ENCODE results near the gene GATA5.

The GATA5 gene

GRCh38 chr20:62473717-62474603 lies 1.8 kb downstream of the GATA5 start:
- no peak for DNase-seq (ENCODE audit: low read depth in 2 of 2)

GRCh38 chr20:62472941-62473585 lies 2.7 kb downstream of the GATA5 start:
- no peak for DNase-seq (ENCODE audit: low read depth in 2 of 2)

GRCh38 chr20:62472138-62472940 lies 3.5 kb downstream of the GATA5 start:
- DNase-seq (ENCODE audit: low read depth in 2 of 2) = no peak

GRCh38 chr20:62470459-62470858 lies 5.3 kb downstream of the GATA5 start:
- no peak for DNase-seq (ENCODE audit: low read depth in 2 of 2)

- no peak for DNase-seq (ENCODE audit: low read depth in 2 of 2)
These were observed 5.8 kb downstream of the GATA5 start for GRCh38 chr20:62470001-62470400.

GRCh38 chr20:62469352-62469751 lies 6.4 kb downstream of the GATA5 start:
- DNase-seq (ENCODE audit: low read depth in 2 of 2) = no peak

- DNase-seq (ENCODE audit: low read depth in 2 of 2) = no peak
These were observed 8.8 kb downstream of the GATA5 start for GRCh38 chr20:62466806-62467537.

- DNase-seq (ENCODE audit: low read depth in 2 of 2) = no peak
These were observed 9.6 kb downstream of the GATA5 start for GRCh38 chr20:62466072-62466760.

GRCh38 chr20:62464990-62465389 lies 10.8 kb downstream of the GATA5 start:
- no peak for DNase-seq (ENCODE audit: low read depth in 2 of 2)

- DNase-seq (ENCODE audit: low read depth in 2 of 2) = no peak
These were observed 11.4 kb downstream of the GATA5 start for GRCh38 chr20:62464425-62464770.

- no peak for DNase-seq (ENCODE audit: low read depth in 2 of 2)
These were observed 12.0 kb downstream of the GATA5 start for GRCh38 chr20:62463651-62464424.

- no peak for DNase-seq (ENCODE audit: low read depth in 2 of 2)
These were observed 12.7 kb downstream of the GATA5 start for GRCh38 chr20:62462976-62463592.

- DNase-seq (ENCODE audit: low read depth in 2 of 2) = no peak
These were observed 14.0 kb downstream of the GATA5 start for GRCh38 chr20:62461834-62462233.

- DNase-seq (ENCODE audit: low read depth in 2 of 2) = no peak
These were observed 14.6 kb downstream of the GATA5 start for GRCh38 chr20:62461157-62461556.

- DNase-seq (ENCODE audit: low read depth in 2 of 2) = no peak
These were observed 15.1 kb downstream of the GATA5 start for GRCh38 chr20:62460678-62461077.

GRCh38 chr20:62459488-62459887 lies 16.3 kb downstream of the GATA5 start:
- DNase-seq (ENCODE audit: low read depth in 2 of 2) = no peak

GRCh38 chr20:62458275-62459251 lies 17.2 kb downstream of the GATA5 start:
- no peak for DNase-seq (ENCODE audit: low read depth in 2 of 2)

- DNase-seq (ENCODE audit: low read depth in 2 of 2) = no peak
These were observed 18.0 kb downstream of the GATA5 start for GRCh38 chr20:62457831-62458230.

- DNase-seq (ENCODE audit: low read depth in 2 of 2) = no peak
These were observed 18.7 kb downstream of the GATA5 start for GRCh38 chr20:62457098-62457497.

All from stimulated activated CD8-positive, alpha-beta memory T cell treated with anti-CD3 and anti-CD28 coated beads, Interleukin-15, amount 100 ng/mL, for 4 hours (primary cell).